Measurements from ENCODE around the gene CALHM1. TPM values are rescaled to one million over a fixed set of nuclear protein-coding genes. Genes with fewer than 3 reads are reported as not detected.

CALHM1 gene
- total and polyA plus RNA-seq, 2 of the 13 experiments (the other 11 are each of a cell fraction or from before 2014, with no cell fraction given), result 0.04 TPM; not detected in 1

DNA sequence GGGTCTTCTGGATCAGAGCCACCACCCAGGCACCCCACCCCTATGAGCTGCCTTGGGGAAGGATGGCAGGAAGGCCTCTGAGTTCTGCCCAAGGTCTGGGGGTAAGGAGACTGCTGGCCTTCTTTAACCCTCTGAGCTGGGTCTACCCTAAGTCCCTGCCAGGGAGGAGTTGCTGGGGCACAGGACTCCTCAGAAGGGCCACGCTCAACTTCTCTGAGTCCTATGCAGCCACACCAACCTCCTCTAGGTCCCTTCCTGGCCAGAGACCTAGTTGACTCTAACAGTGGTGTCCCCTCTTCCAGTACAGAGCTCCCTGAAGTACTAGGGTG lies 32.2 kb upstream of the CALHM1 start:
- peaks cover 8 to 75% of the 10 kb centered on the region in 2 experiments; a peak in 4 of 5 replicates for H3K27me3 ChIP-seq (ENCODE audit: control insufficient read depth in 1 of 2, insufficient read depth in 2 of 2, low read length in 2 of 2)
- H3K9ac ChIP-seq (ENCODE audit: insufficient read depth, low read depth, low read length), result no peak overlapping the region
- CTCF ChIA-PET (ENCODE audit: low intra/inter-chr PET ratio, low total read pairs), result no interaction called here
- ATAC-seq (no peak), DNase-seq (ENCODE audit: low spot score) (no peak), FAIRE-seq (no peak)
- no peak overlapping the region for H3K4me3 ChIP-seq (replicated peaks in 1 of 3; ENCODE audit: insufficient read depth in 1 of 3, low read depth in 2 of 3, low read length in 3 of 3)
- POLR2A ChIA-PET, result interaction anchor here (0.7 kb wide), 1 partner anchor 12 kb away, joined by 4 read pairs; the partner anchor contains the start of gene CALHM3
- H3K9me3 ChIP-seq (ENCODE audit: low read length), result no peaks in the 10 kb centered on the region
- no peaks in the 10 kb centered on the region for H3K79me2 ChIP-seq (ENCODE audit: insufficient read depth, low read length)
- no peak overlapping the region for H3K27ac ChIP-seq (ENCODE audit: extremely low read length, insufficient read depth, low read length)
- no peaks in the 10 kb centered on the region for H4K20me1 ChIP-seq (ENCODE audit: insufficient read depth, low read length)
- no peaks in the 10 kb centered on the region for H3K36me3 ChIP-seq (replicated peaks in 1 of 2; ENCODE audit: control insufficient read depth in 1 of 2, insufficient read depth in 2 of 2, low read length in 2 of 2)
- H2AFZ ChIP-seq (ENCODE audit: low read length), result no peak overlapping the region
- 50% methylated on average over 1 of the region's 1 CpG for WGBS (ENCODE audit: low lambda C conversion rate)
- H3K4me2 ChIP-seq (ENCODE audit: low read depth, low read length), result no peak overlapping the region
- no peaks in the 10 kb centered on the region for H3K4me1 ChIP-seq (ENCODE audit: insufficient read depth, low read length)
- BruUV-seq (replicated peaks), result no TSS peak
- intact Hi-C loops (cut with micrococcal nuclease; ENCODE audit: unreplicated experiment), result no loop called here
- TF ChIP-seq ZNF468 (CRISPR knock-in tag; IDR thresholded peaks at IDR 0.05), result no peak
- no peak for TF ChIP-seq PHB2 (IDR thresholded peaks at IDR 0.05; ENCODE audit: partially characterized antibody)
- TF ChIP-seq NFYC (CRISPR knock-in tag; IDR thresholded peaks at IDR 0.05), result no peak
- no peak for TF ChIP-seq ZNF790 (CRISPR knock-in tag; IDR thresholded peaks at IDR 0.05; ENCODE audit: borderline replicate concordance)
- no peak for TF ChIP-seq GATAD2A (CRISPR knock-in tag; IDR thresholded peaks at IDR 0.05)
- in situ Hi-C loops (cut with HindIII; ENCODE audit: extremely low pct_ligation_motif_present, low pct_unique_long_range_greater_than_20kb), result no loop called here

DNA sequence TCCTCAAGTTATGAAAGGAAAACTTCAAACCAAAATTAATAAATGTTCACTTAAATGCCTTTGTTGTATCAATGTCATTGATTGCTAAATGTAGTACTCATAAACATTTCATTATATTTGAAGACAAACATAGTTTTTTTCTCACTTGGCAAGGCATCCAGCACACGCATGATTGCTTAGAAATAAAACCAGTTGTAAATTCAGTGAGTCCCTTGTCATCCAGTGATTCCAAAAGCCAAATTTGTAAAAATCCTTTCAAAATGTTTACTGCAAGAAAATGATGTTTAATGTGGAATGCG lies 28.7 kb upstream of the CALHM1 start:
- 65% methylated on average over 2 of the region's 2 CpGs for WGBS (ENCODE audit: low lambda C conversion rate)
- Histone ChIP-seq H3K79me2 (ENCODE audit: insufficient read depth, low read length) (no peaks in the 10 kb centered on the region), H3K9ac (ENCODE audit: insufficient read depth, low read depth, low read length) (no peak overlapping the region), H3K9me3 (ENCODE audit: low read length) (no peaks in the 10 kb centered on the region), H3K4me2 (ENCODE audit: low read depth, low read length) (no peak overlapping the region), H3K27ac (ENCODE audit: extremely low read length, insufficient read depth, low read length) (no peak overlapping the region), H4K20me1 (ENCODE audit: insufficient read depth, low read length) (no peaks in the 10 kb centered on the region), H2AFZ (ENCODE audit: low read length) (no peak overlapping the region), H3K36me3 (replicated peaks in 1 of 2; ENCODE audit: control insufficient read depth in 1 of 2, insufficient read depth in 2 of 2, low read length in 2 of 2) (no peaks in the 10 kb centered on the region), H3K27me3 (ENCODE audit: control insufficient read depth in 1 of 2, insufficient read depth in 2 of 2, low read length in 2 of 2) (peaks cover 2 to 41% of the 10 kb centered on the region in 2 experiments; a peak in 4 of 5 replicates), H3K4me3 (replicated peaks in 1 of 3; ENCODE audit: insufficient read depth in 1 of 3, low read depth in 2 of 3, low read length in 3 of 3) (no peak overlapping the region), H3K4me1 (ENCODE audit: insufficient read depth, low read length) (peaks cover 7% of the 10 kb centered on the region; the same call in 1 of the 2 replicates)
- FAIRE-seq, result no peak
- no peak for ATAC-seq
- intact Hi-C loops (cut with micrococcal nuclease; ENCODE audit: unreplicated experiment) (loop anchor here (5.0 to 10.0 kb wide), 2 partner anchors 55 to 107 kb away; no protein-coding TSS in a partner anchor), in situ Hi-C loops (cut with HindIII; ENCODE audit: extremely low pct_ligation_motif_present, low pct_unique_long_range_greater_than_20kb) (no loop called here)
- POLR2A ChIA-PET, result no interaction called here
- BruUV-seq (replicated peaks), result no TSS peak
- CTCF ChIA-PET (ENCODE audit: low intra/inter-chr PET ratio, low total read pairs), result no interaction called here
- DNase-seq (ENCODE audit: low spot score), result no peak
- TF ChIP-seq MXI1 (IDR thresholded peaks at IDR 0.05; ENCODE audit: borderline replicate concordance, low read depth, low read length) (no peak), ZBTB43 (CRISPR knock-in tag; conservative IDR thresholded peaks at IDR 0.05) (no peak), MBD4 (IDR thresholded peaks at IDR 0.05; ENCODE audit: borderline replicate concordance, low read length) (no peak), ZNF7 (CRISPR knock-in tag; IDR thresholded peaks at IDR 0.05) (no peak), ZNF562 (CRISPR knock-in tag; IDR thresholded peaks at IDR 0.05; ENCODE audit: borderline replicate concordance) (no peak), ZNF331 (CRISPR knock-in tag; IDR thresholded peaks at IDR 0.05) (no peak), ZBTB8A (CRISPR knock-in tag; IDR thresholded peaks at IDR 0.05; ENCODE audit: borderline replicate concordance, low read depth) (no peak), ZNF354B (CRISPR knock-in tag; IDR thresholded peaks at IDR 0.05) (no peak), SUZ12 (IDR thresholded peaks at IDR 0.05; ENCODE audit: low read depth, low read length) (no peak), IRF2 (CRISPR knock-in tag; IDR thresholded peaks at IDR 0.05) (no peak), ZBTB14 (CRISPR knock-in tag; IDR thresholded peaks at IDR 0.05) (no peak)
- TF ChIP-seq, protein P1, sequence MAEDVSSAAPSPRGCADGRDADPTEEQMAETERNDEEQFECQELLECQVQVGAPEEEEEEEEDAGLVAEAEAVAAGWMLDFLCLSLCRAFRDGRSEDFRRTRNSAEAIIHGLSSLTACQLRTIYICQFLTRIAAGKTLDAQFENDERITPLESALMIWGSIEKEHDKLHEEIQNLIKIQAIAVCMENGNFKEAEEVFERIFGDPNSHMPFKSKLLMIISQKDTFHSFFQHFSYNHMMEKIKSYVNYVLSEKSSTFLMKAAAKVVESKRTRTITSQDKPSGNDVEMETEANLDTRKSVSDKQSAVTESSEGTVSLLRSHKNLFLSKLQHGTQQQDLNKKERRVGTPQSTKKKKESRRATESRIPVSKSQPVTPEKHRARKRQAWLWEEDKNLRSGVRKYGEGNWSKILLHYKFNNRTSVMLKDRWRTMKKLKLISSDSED (CRISPR knock-in tag; IDR thresholded peaks at IDR 0.05), result no peak
- TF ChIP-seq, protein P2, sequence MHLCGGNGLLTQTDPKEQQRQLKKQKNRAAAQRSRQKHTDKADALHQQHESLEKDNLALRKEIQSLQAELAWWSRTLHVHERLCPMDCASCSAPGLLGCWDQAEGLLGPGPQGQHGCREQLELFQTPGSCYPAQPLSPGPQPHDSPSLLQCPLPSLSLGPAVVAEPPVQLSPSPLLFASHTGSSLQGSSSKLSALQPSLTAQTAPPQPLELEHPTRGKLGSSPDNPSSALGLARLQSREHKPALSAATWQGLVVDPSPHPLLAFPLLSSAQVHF (CRISPR knock-in tag; IDR thresholded peaks at IDR 0.05), result no peak

Data from HepG2 (cell line).